GM21360 (cell line): ENCODE measurements around the gene RASGRP2.
"Not testable (repeated sequence)": the region's sequence is repeated elsewhere in the genome, so short reads cannot be mapped to it uniquely, and the experiment has no call there.

Experiments used
- ATAC-seq: cut with Tn5 transposase; IDR thresholded peaks from one replicate; pipeline ENCODE4 v1.9.1; 2021; ENCODE audit warnings: mild to moderate bottlenecking, moderate library complexity; ENCODE audit not compliant: unreplicated experiment

Gene RASGRP2

DNA sequence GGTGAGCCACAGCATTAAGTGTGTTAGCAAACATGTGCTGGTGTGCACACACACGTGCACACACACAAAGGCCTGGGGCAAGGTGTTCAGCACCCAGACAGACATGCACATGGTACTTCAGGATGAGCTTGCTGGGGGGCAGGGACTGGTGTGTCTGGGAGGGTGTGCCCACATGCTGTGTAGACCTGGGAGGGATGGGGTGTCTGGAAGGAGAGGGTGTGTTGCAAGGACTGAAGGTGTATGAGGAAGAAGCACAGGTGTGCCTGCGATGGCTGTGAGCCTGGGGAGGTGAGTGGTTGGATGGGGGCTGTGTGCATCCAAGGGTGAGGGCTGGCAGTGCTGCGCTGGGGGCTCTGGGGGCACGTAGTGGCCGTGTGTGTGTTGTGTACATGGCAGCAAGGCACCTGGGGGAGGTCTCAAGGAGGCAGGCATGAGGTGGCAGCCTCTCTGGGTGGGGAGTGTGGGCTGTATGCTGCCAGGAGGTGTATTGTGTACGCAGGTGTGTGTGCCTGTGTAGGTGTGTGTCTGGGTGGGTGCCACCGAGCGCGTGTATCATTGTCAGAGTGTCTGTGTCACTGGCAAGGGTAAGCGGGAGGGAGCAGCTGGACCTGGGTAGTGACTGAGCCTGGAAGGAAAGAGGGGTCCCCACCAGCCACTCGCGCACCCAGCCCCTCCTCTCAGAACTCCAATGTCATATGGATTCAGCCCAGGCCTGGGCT lies 23.1 kb downstream of the RASGRP2 start:
- ATAC-seq: no peak

DNA sequence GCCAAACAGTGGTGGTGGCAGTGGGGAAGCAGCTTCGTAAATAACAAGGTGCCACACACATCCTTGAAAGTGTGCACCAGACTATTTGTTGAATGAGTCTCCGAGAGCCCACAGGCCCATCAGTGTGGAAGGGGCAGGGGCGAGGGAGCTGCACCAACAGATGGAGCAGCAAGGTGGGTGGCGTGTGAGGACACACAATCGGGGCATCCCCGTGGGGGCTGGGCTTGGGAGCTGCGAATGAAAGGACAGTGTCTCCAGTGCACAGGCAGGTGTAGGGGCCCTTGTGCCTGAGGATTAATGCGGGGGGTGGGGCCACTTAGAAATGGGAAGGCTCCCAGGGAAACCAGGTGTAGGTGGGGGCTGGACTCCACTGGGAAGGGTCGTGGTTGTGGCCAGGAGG lies 23.8 kb downstream of the RASGRP2 start:
- no peak for ATAC-seq

DNA sequence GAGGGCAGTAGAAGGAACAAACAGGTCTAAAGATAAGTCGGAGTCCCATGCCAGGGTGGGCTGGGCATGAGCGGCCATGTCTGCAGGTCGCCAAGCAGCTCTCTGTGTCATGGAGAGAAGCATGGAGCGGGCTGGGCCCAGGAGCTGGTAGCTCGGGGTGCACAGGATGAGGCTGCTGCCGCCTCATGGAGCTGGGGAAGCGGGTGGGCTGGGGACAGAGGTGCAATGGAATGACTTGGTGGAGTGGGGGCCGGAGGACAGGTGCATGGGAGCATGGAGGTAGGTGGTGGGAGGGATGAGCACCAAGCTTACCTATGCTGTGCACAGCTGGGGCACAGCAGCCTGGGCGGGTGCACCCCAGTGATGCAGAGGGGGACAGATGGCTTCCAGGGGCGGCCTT lies 24.5 kb downstream of the RASGRP2 start:
- no peak for ATAC-seq

DNA sequence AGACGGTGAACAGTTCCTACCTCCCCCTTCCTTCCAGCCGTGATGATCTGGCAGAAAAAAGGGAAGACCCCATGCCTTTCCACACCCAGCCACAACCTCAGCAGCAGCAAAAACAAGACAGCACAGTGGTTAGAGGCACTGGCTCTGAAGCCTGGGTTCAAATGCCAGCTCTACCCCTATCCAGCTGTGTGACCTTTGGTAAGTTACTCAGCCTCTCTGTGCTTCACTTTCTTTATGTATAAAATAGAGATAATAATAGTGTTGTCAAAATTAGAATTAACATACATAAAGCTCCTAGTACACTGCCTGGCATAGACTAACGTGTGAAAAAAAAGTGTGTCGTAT lies 25.2 kb downstream of the RASGRP2 start:
- ATAC-seq: no peak

DNA sequence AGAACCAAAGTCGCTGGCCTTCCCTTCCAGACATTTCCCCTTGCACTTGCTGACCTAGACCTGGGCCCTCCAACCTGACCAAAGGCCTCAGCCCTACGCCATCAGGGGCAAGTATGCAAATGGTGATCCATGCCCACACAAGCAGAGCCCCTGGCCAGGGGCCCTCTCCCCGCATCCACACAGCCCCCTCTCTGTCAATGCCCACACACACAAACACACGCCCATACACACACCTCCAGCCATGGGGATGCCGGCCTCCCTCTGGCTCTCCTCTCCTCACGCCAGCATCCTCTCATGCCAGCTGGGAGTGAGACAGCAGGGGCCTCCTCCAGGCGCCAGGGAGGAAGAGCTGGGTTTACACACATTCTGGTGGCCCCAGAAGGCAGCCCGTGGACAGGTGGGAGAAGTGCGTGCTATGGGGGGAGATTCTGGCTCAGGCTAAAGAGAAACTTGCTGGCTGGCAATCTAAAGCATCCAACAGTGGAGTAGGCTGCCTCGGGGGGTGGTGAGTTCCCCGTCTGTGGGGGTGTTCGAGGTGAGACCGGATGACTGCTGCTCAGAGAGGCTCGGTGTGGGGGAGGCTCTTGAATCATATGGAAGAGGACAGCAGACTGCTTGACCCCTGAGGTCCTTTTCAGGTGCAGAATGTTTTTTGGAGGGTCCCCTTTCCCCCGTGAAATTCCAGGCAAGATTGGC lies 25.7 kb downstream of the RASGRP2 start:
- ATAC-seq: no peak

DNA sequence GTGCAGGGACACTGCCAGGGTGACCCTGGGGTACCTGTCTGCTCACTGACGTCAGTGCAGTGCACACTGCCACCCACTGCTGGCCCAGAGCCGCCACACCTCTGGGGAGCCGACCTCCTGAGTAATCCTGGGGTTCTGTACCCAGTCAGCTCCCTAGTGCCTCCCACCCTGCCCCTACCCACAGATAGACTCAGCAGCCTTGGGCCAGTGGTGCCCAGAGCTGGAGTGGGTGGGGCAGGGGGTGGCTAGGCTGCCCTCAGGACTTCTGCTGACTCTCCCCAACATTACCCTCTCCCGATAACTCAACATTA lies 26.7 kb downstream of the RASGRP2 start:
- ATAC-seq: no peak

DNA sequence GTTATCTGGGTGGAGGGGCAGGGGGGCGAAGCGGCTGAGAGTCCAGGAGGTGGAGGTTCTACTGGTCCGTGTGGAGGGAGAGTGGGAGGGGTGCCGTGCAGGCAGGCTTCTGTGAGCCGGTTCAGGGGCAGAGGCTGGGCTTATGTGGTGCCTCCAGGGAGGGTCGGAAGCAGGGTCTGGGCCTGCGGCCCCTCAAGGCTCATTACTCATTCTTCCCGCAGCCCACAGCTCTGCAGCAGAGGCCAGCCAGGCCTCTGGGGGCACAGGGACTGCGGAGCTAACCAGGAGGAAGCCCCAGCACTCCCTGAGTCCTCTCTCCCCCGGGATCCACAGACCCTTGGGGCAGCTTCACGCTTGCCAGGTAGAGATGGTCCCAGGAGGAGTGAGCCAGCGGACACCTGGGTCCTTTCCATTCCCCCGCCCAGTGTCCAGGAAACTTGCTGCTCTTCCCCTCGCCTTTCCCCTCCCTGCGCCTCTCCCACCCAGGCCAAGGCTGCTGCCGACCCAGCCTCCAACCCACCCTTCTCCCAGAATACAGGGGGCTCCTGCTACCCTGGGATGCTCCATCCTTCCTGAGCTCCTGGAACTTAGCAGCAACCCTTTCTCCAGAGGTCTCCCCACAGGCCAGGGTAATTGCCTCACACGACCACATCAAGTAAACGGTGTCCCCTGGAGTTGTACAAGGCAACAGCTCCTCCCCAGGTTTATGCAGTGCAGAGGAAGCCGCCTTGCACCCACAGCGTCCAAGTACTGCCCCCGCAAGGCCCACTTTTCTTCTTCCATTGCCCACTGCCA lies 27.3 kb downstream of the RASGRP2 start:
- no peak for ATAC-seq

DNA sequence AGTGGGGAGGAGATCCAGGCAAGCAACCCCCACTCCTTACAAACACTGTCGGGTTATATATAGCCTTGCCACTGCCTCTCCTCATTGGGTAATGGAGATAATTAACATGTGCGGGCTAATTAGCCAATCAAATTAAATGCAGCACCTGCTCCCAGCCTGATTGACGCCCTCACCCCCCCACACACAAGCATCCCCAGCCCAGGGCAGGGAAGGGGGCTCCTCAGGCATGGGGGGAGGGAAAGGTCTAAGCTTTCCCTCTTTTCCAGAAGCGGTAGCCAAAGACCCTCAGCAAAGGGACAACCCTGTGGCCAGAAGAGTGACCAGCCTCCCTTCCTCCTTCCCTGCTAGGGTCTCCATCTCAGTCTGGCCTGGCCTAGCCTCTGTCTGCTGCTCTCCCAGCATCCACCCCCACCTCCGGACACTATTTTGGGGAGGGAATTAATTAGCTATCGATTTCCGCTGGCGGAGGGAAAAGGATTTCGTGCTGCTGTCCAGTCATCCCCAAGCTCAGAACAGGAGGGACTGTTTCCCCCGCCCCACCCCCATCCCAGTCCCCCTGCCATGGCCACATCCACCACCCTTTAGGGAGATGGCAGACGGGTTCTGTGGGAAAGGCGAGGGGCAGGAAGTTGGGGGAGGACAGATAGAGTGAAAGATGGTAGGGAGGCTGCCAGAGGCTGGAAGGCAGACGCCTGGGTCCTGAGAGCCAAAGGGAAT lies 28.0 kb downstream of the RASGRP2 start:
- no peak for ATAC-seq

DNA sequence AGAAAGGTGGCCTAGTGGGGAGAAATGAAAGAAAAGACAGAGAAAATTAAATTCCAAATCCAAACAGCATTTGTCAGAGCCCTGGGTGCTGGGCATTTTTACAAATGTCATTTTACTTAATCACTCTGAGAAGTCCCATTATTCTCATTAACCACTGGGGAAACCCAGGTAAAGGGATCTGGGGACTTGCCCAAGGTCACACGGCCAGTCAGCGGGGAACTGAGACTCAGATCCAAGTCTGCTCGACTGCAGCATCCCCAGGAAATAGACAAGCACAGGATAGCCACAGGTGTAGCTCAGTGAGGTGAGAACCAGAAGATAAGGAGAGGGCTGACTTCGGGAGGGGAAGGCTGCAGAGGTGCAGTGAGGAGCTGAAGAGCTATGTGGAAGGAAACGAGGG lies 28.8 kb downstream of the RASGRP2 start:
- ATAC-seq: no peak

DNA sequence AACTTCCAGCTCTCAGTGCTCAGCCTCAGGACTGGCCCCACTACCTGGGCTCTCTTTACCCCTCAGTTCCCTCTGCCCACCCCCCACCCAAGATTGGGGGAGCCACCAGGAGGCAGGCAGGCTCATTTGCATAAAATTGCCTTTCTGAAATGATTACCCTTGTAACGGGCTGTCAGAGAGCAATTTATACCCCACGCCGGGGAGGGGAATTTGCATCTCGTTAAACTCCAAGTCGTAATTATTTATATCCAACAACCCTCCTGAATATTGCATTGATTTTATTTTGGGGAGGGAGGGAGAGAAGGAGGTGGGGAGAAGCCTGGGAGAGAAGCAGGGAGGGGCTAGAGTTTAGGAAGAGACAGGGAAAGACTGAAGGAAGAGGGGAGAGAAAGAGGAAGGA lies 29.3 kb downstream of the RASGRP2 start:
- ATAC-seq: no peak

DNA sequence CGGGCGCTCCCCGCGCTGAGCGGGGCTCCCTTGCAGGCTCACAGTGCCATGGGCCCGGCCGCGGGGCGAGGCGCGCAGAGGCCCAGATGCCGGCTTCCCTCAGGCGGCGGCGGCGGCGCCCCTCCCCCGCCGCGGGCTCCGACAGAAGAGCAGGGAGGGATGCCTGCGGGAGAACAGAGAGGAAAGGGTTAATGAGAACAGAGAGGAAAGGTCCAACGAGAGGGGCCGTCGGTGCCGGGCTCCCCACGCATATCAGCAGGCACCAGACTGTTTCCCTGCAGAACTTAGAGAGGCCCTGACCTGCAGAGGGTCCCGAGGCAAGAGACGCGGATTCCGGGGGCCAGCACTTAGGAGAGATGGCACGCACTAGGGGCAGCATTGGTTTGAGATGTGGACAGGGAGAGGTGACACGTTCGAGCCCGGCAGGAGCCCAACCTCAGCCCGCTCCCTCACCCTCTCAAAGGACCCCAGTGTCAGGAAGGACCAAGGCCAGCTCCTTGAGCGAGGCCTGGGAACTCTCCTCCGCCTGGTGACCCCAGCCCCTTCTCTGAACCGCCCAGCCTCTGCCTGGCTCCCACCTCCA lies 30.1 kb downstream of the RASGRP2 start:
- no peak for ATAC-seq

DNA sequence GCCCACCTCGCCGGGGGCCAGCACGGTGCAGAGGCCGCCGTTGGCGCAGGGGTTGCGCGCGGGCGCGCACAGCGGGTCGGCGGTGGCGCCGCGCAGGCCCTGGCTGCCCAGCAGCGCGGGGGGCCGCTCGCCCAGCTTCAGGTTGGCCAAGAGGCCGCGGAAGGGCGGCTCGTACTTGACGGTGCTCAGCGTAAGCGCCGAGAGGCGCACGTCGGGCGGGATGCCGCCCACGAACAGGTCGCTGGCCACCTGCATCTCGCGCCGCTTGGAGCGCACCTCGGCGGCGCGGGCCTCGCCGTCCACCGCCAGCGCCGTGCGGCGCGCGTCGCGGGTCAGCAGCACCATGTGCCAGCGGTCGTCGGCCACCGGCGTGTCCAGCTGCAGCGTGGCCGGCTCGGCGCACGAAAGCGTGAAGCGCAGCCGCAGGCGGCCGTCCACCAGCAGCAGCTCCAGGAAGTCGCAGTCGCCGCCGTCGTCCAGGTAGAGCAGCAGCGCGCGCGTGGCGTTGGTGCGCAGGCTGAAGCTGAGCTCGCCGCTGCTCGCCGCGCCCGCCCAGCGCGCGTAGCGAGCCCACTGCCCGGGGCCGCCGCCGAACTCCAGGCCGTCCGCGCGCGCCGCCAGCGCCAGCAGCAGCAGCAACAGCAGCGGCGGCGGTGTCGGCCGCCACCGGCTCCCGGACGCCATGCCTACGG lies 30.8 kb downstream of the RASGRP2 start:
- ATAC-seq: no peak

DNA sequence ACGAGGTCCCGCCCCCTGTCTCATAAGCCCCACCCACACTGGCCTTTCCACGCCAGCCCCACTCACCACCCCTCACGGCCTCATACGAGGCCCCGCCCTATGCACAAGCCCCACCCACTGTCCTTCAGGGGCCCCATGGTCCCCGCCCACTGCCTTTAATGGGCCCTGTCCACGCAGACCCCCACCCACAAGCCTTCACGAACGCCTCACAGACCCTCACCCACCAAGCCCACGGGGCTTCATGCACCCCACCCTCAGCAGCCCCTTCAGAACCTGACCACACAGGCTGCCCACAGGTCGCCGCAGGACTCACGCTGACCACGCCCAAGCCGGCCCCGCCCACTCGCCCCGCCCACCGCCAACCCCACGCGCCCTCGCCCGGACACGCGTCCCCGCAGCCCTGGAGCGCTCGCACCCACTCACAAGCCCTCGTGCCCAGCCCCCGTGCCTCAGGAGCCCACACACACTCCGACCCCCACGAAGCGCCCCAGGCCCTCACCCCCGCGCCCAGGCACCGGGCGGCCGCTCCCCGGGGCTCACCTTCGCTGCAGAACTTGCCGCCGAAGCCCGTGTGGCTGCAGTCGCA lies 31.4 kb downstream of the RASGRP2 start:
- ATAC-seq: no peak

DNA sequence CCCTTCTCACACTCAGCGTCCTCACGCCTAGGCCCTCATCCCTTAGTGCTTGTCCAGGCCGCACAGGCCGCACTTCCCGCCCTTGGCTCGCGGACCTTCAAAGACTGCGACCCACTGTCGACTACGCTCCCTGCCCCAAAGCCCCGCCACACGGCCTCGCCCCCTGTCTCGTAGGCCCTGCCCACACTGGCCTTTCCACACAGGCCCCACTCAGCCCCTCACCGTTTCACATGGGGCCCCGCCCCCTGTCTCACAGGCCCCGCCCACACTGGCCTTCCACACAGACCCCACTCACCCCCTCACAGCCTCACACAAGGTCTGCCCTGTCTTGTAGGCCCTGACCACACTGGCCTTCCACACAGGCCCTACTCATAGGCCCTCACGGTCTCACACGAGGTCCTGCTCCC lies 32.0 kb downstream of the RASGRP2 start:
- ATAC-seq: no peak

DNA sequence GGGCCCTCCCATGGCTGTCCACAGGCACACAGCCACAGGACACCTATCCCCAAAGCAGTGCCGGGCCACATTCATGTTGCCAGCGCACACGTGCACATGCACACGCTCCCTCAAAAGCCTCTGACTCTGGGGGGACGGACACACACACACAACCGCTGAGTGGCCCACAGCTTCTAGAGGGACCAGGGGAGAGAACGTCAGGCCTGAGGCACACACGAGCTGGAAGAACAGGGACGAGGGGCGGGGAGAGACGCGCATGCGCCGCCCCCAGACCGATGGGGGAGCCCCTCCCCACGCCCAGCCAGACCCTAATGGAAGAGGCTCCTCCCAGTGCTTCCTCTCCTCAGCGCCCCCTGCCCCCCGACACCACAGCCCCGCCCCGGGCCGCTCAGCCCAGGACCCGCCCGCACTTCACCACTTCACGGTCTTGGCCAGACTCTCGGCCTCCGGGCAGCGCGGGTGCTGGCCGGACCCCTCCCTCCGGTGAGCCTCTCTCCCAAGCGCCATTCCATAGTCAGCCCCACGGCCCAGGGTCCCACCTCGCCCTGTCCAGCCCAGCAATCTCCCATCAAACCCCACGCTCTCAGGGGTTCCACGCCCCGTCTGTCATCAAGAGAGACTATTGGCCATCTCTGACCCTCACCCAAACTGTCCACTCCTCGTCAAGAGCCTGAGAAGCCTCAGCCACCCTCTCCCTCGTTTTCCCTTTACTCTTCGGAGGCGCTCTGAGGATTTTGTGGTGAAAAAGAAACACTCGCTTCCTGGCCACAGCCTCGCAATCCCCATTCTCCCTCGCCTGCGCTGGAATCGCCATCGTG lies 32.6 kb downstream of the RASGRP2 start:
- no peak for ATAC-seq

DNA sequence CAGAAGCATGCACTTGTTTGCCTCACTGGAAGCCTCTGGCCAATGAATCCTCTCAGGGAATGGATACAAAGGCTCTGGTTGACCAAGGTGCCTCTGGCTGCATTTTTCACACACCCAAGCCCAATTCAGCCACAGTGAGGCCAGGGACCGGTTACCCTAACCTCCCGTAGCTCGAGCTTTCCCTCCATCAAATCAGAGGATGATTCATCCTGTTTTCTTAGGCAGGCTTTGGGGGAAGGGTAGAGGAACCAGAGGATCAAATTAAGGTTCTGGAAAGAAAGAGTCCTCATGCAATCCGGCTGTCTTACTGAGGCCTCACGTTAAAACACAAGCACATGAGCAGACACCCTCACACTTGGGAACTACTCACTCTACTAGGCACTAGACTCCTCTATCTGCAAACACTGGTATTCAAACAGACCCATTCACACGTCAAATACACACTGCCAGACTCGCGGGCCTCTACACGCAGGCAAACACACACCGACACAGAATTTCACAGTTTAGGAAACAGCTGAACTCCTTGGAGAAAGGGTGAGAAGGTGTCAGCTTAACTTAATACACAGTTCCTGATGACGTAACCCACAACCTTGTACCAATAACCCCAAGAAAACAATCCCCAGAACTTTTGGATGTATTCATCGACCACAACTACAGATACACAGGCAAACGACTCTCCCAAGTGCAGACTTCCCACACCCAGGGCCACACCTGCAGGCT lies 33.4 kb downstream of the RASGRP2 start:
- ATAC-seq: no peak

DNA sequence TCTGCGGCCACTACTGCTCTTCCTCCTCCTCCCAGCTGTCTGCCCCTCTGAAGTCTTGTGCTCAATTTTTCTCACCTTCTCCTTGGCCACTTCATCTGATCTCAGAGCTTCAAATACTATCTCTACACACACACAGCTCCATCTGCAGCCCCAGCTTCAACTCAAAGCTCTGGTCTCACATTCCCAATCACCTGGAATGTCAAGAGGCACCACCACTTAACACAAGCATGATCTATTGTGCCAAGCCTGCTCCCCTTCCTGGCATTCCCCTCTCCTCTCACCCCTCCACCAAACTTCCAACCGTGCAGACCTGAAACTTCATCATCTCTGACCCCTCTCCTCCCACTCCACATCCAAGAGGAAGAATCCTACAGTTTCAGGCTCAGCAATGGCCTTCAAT lies 38.4 kb downstream of the RASGRP2 start:
- no peak for ATAC-seq

DNA sequence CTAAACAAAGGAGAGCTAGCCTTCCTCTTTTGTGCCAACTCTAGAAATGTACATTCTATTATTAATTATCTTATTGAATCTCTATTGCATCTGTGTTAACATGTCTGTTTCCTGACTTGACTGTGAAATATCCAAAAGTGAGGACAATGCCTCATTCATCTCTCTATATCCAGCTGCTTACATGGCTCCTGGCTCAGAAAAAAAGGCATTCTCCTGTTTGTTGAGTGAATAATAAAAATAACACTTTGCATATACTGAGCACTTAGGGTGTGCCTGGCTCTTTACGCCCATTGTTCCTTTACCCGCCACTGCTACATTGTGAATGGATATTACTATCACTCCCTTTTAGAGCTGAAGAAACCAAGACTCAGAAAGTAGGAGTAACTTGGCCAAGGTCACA lies 40.9 kb downstream of the RASGRP2 start:
- ATAC-seq: no peak

DNA sequence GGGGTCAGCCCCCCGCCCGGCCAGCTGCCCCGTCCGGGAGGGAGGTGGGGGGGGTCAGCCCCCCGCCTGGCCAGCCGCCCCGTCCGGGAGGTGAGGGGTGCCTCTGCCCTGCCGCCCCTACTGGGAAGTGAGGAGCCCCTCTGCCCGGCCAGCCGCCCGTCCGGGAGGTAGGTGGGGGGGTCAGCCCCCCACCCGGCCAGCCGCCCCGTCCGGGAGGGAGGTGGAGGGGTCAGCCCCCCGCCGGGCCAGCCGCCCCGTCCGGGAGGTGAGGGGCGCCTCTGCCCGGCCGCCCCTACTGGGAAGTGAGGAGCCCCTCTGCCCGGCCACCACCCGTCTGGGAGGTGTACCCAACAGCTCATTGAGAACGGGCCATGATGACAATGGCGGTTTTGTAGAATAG lies 42.0 kb downstream of the RASGRP2 start:
- ATAC-seq: not testable (repeated sequence)
